DMS114 treated with DMSO at 0.1 percent for 48 hours (cell line): Measurements from ENCODE around the gene ZCCHC13.
A peak's percentile ranks its signal among the peaks of the same experiment; 100 is the strongest.
"Not testable (repeated sequence)": the region's sequence is repeated elsewhere in the genome, so short reads cannot be mapped to it uniquely, and the experiment has no call there.

Source experiments
- DNase-seq: peaks from one replicate; lab custom pipeline; 2025; ENCODE audit not compliant: unreplicated experiment; lab: John Stamatoyannopoulos, UW

ZCCHC13 gene

GRCh38 chrX:74321191-74321590 lies 17.2 kb downstream of the ZCCHC13 start:
- no peak for DNase-seq

GRCh38 chrX:74324131-74324530 lies 20.2 kb downstream of the ZCCHC13 start:
- DNase-seq = no peak

- no peak for DNase-seq
Measured at GRCh38 chrX:74325130-74326059, 21.4 kb downstream of the ZCCHC13 start.

GRCh38 chrX:74338852-74339251 lies 34.9 kb downstream of the ZCCHC13 start:
- no peak for DNase-seq

- no peak for DNase-seq
Measured at GRCh38 chrX:74340051-74340450, 36.1 kb downstream of the ZCCHC13 start.

GRCh38 chrX:74342211-74342610 lies 38.2 kb downstream of the ZCCHC13 start:
- DNase-seq = not testable (repeated sequence)

- peak; percentile 28 for DNase-seq
Measured at GRCh38 chrX:74343343-74344279, 39.6 kb downstream of the ZCCHC13 start.

GRCh38 chrX:74344280-74344622 lies 40.3 kb downstream of the ZCCHC13 start:
- no peak for DNase-seq

GRCh38 chrX:74346088-74346487 lies 42.1 kb downstream of the ZCCHC13 start:
- no peak for DNase-seq

GRCh38 chrX:74349387-74349786 lies 45.4 kb downstream of the ZCCHC13 start:
- DNase-seq = no peak

- no peak for DNase-seq
Measured at GRCh38 chrX:74351760-74352159, 47.8 kb downstream of the ZCCHC13 start.

GRCh38 chrX:74353984-74354383 lies 50.0 kb downstream of the ZCCHC13 start:
- DNase-seq = no peak
